Gastrocnemius medialis (tissue), 4 donors: ENCODE data around the gene JOSD2. TPM values are rescaled to one million over a fixed set of nuclear protein-coding genes. Genes with fewer than 3 reads are reported as not detected.
A peak's percentile ranks its signal among the peaks of the same experiment; 100 is the strongest.

Experiments
- ATAC-seq, 2 donors: fragments of 150-250 bp; one replicate each; pipeline ENCODE4 v1.9.1; 2016
- DNase-seq, 2 donors: peaks; one replicate each; pipeline ENCODE4 v3.0.0-alpha.2; 2019
- H3K27ac ChIP-seq, 4 donors: fragments of 200-600 bp; sonication (generic); 1 replicate in 1 of 4; 2 replicates in 3 of 4; pipeline ENCODE4 v1.5.1; 2016 to 2018; ENCODE audit warnings: mild to moderate bottlenecking in 2 of 4, moderate library complexity in 1 of 4
- H3K27me3 ChIP-seq, 3 donors: fragments of 200-600 bp; sonication (generic) in 2 of 3; 1 replicate in 1 of 3; 2 replicates in 2 of 3; pipeline versions ENCODE4 v1.5.1 to v1.6.0; 2016 to 2019; ENCODE audit warnings: mild to moderate bottlenecking in 1 of 3, moderate library complexity in 1 of 3
- H3K36me3 ChIP-seq, 2 donors: fragments of 200-600 bp; sonication (generic) in 1 of 2; one replicate each; pipeline ENCODE4 v1.5.1; 2017 to 2018
- H3K4me1 ChIP-seq, 2 donors: fragments of 200-600 bp; sonication (generic) in 1 of 2; one replicate each; pipeline ENCODE4 v1.5.1; 2016 to 2017; ENCODE audit warnings: mild to moderate bottlenecking in 2 of 2
- H3K4me3 ChIP-seq, 4 donors: fragments of 200-600 bp; sonication (generic) in 3 of 4; 1 replicate in 1 of 4; 2 replicates in 3 of 4; pipeline ENCODE4 v1.5.1; 2016 to 2019; ENCODE audit warnings: mild to moderate bottlenecking in 2 of 4
- H3K9me3 ChIP-seq, 3 donors: fragments of 200-600 bp; sonication (generic) in 2 of 3; 1 replicate in 1 of 3; 2 replicates in 2 of 3; pipeline ENCODE4 v1.5.1; 2016 to 2019
- POLR2A ChIP-seq, 2 donors: fragments of 450-650 bp; IDR thresholded peaks; one replicate each; pipeline ENCODE4 v1.6.1; 2017; ENCODE audit warnings: antibody characterized with exemption in 2 of 2, mild to moderate bottlenecking in 2 of 2, moderate library complexity in 2 of 2
- in situ Hi-C, 4 donors: fragments of 200-750 bp; cut with MboI; loops; one replicate each; pipeline versions ENCODE4 v1.15.0 to v1.8.0; 2017; ENCODE audit warnings: low sequenced_read_pairs in 4 of 4
- intact Hi-C: fragments of 100-400 bp; cut with DNase I; formaldehyde crosslinking; loops from one replicate; pipeline ENCODE4 v1.15.1; 2023; ENCODE audit warnings: low total_unique reads
- total RNA-seq, 4 donors: library from RNA; depleted of rRNA; stranded (reverse); fragments of >200 nt; gene quantifications; one replicate each; pipeline versions ENCODE4 v1.1.0 to v1.2.3, GENCODE V29; 2016
- TF ChIP-seq, protein P1 (sequence below), 5 experiments: fragments of 450-650 bp in 3 of 5; fragments of 200-600 bp in 2 of 5; sonication (generic) in 2 of 5; IDR thresholded peaks in 4 of 5; conservative IDR thresholded peaks in 1 of 5; 1 replicate in 4 of 5; 2 replicates in 1 of 5; pipeline ENCODE4 v1.5.1; 2016 to 2019; ENCODE audit warnings: antibody characterized with exemption in 5 of 5, mild to moderate bottlenecking in 3 of 5, moderate library complexity in 3 of 5

JOSD2 gene
- total RNA-seq, 4 donors from 2014 or later, result 22.1 to 36.9 (median 27.8) TPM

DNA sequence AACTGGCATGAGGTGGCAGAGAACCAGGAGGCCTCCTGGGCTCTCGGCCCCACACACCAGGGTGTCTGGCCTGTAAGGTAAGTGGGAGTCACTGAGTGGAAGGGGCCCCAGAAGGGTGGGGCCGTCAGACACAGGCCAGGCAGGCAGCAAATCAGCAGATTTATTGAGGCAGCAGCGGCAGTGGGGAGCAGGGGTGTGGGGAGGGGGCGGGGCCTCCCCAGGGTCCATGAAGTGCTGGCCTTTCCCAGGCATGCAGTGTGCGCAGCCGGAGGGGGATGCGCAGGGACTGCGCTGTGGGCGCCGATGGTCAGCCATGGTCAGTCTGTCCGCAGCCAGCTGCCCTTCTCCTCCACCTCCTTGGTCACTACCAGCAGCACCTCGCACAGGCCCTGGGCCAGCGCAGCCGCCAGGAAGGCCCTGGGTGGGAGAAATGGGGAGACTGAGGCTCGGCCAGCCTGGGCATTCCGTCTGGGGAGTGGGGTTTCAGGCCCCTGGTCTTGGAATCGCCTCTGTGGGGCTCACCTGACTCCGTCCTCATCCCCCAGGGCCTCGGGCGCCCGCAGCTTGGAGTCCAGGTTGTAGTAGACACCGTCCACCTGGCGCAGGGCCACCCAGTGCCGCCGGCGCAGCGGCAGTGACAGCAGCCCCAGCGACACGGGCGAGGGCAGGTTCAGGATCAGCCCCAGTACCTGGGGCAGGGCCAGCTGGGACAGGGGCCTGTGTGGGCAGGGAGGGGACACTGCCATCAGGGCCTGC, 5.0 kb downstream of the JOSD2 start:
- TF ChIP-seq, protein P1, sequence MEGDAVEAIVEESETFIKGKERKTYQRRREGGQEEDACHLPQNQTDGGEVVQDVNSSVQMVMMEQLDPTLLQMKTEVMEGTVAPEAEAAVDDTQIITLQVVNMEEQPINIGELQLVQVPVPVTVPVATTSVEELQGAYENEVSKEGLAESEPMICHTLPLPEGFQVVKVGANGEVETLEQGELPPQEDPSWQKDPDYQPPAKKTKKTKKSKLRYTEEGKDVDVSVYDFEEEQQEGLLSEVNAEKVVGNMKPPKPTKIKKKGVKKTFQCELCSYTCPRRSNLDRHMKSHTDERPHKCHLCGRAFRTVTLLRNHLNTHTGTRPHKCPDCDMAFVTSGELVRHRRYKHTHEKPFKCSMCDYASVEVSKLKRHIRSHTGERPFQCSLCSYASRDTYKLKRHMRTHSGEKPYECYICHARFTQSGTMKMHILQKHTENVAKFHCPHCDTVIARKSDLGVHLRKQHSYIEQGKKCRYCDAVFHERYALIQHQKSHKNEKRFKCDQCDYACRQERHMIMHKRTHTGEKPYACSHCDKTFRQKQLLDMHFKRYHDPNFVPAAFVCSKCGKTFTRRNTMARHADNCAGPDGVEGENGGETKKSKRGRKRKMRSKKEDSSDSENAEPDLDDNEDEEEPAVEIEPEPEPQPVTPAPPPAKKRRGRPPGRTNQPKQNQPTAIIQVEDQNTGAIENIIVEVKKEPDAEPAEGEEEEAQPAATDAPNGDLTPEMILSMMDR (IDR thresholded peaks at IDR 0.05 in 4 of 5, conservative IDR thresholded peaks at IDR 0.05 in 1 of 5), result no peak
- TF ChIP-seq POLR2A (IDR thresholded peaks at IDR 0.05), result no peak
- no peaks in the 10 kb centered on the region for H3K27me3 ChIP-seq
- H3K27ac ChIP-seq, result no peak overlapping the region
- DNase-seq, result no peak
- in situ Hi-C loops (no loop called here), intact Hi-C loops (no loop called here)
- H3K4me3 ChIP-seq, result no peak overlapping the region
- H3K4me1 ChIP-seq, result peaks cover 18 to 25% of the 10 kb centered on the region in 2 donors
- H3K36me3 ChIP-seq, result peaks cover 0 to 9% of the 10 kb centered on the region in 2 donors
- H3K9me3 ChIP-seq, result no peaks in the 10 kb centered on the region
- ATAC-seq, result no peak

DNA sequence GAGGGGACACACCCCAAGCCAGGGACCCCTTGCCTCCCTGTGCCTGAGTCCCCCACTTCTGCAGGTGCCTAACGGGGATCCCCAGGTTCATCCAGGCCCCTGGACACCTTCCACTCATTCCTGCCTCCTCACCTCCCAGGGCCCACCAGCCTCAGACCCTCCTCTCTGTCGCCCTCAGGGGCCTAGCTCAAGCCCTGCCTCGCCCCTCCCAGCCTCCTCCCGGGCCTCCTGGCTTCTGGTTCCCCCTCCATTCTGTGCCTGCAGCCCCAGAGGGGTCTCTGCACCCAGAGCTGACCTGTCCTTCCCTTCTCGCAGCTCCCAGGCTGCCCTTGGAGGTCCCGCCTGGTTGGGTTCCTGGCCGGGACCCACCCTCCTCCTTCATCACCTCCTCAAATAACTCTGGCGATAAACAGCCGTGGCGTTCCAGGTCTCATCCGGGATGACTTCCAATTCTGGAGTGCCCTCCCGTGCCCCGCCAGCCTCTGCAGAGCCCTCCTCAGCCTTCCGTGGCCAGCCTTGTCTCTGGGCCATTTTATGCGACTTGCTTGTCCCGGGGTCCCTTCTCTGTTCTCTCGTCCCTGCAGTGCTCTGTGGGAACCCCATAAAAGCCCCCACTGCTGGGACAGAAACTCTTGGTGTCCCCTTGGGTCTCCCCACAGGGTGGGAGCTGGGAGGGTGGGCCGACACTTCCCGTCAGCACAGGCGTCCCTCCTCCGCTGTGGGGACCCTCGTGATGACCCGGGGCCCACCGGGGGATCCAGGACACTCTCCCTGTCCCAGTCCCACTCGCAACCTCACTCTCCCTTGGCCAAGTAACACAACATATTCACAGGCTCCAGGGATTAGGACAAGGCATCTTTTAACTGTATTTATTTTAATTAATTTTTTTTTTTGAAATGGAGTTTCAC, 9.2 kb downstream of the JOSD2 start:
- in situ Hi-C loops, result no loop called here
- TF ChIP-seq, protein P1 (IDR thresholded peaks at IDR 0.05 in 4 of 5, conservative IDR thresholded peaks at IDR 0.05 in 1 of 5), result no peak
- TF ChIP-seq POLR2A (IDR thresholded peaks at IDR 0.05), result peak; percentile 46 to 75
- H3K27ac ChIP-seq, result peak overlapping the region; percentile 97 to 100 (median 97)
- peak overlapping the region; percentile 33 to 71 (median 63) for H3K4me3 ChIP-seq
- ATAC-seq (peak; percentile 36 to 70), DNase-seq (peak; percentile 59 to 92)
- H3K4me1 ChIP-seq, result peaks cover 14 to 16% of the 10 kb centered on the region in 2 donors
- H3K27me3 ChIP-seq, result no peaks in the 10 kb centered on the region
- peaks cover 0 to 9% of the 10 kb centered on the region in 2 donors for H3K36me3 ChIP-seq
- no peaks in the 10 kb centered on the region for H3K9me3 ChIP-seq
- intact Hi-C loops, result no loop called here

DNA sequence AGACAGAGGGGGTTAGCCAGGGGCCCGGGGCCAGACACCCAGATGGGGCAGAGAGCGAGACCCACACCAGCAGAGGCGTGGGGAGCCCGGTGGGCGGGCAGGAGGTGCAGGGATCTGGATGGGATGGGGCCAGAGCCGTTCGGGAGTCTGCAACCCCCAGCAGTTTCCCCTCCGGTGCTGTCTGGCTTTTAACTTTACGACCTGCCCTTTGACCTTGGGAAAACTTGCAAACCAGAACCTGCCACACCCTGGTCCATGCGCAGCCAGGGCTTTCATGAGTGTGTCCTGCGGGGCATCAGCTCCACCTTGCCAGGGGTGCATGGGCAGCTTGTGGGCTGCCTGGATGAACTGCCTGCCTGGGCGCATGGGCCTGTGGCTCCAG, 9.8 kb downstream of the JOSD2 start:
- no peaks in the 10 kb centered on the region for H3K27me3 ChIP-seq
- H3K36me3 ChIP-seq, result peaks cover 0 to 7% of the 10 kb centered on the region in 2 donors
- ATAC-seq (peak; percentile 30 to 34), DNase-seq (peak in 1 of 2 donors; percentile 71)
- H3K27ac ChIP-seq, result peak overlapping the region; percentile 97 to 100 (median 97)
- TF ChIP-seq POLR2A (IDR thresholded peaks at IDR 0.05), result no peak
- TF ChIP-seq, protein P1 (IDR thresholded peaks at IDR 0.05 in 4 of 5, conservative IDR thresholded peaks at IDR 0.05 in 1 of 5), result no peak
- peaks cover 14 to 16% of the 10 kb centered on the region in 2 donors for H3K4me1 ChIP-seq
- H3K4me3 ChIP-seq, result peak overlapping the region; percentile 59 to 71 (median 63)
- H3K9me3 ChIP-seq, result no peaks in the 10 kb centered on the region
- in situ Hi-C loops, result no loop called here
- intact Hi-C loops, result no loop called here

- Histone ChIP-seq H3K4me3 (peak overlapping the region; percentile 59 to 71 (median 63)), H3K4me1 (peaks cover 14 to 16% of the 10 kb centered on the region in 2 donors), H3K27me3 (no peaks in the 10 kb centered on the region), H3K9me3 (no peaks in the 10 kb centered on the region), H3K27ac (peak overlapping the region; percentile 97 to 100 (median 97)), H3K36me3 (peaks cover 0 to 2% of the 10 kb centered on the region in 2 donors)
- DNase-seq, result peak in 1 of 2 donors; percentile 94
- in situ Hi-C loops, result no loop called here
- peak; percentile 38 to 58 for ATAC-seq
- intact Hi-C loops, result no loop called here
- TF ChIP-seq, protein P1 (IDR thresholded peaks at IDR 0.05 in 4 of 5, conservative IDR thresholded peaks at IDR 0.05 in 1 of 5), result no peak
- peak; percentile 76 to 78 for TF ChIP-seq POLR2A (IDR thresholded peaks at IDR 0.05)
Measured at GRCh38 chr19:50500753-50501151, 10.2 kb downstream of the JOSD2 start.
